T-helper 1 cell treated with Interleukin-12 subunit alpha and Interleukin-12 subunit beta and Interleukin-4 antibody, amounts not matched to agents 30 μg/mL and 1 μg/mL, for 36 hours (primary cell): ENCODE measurements around the gene SLC25A22.

ENCODE experiments used
- H3K27ac Mint-ChIP-seq: one replicate; pipeline ENCODE4 v1.8.0; 2021; ENCODE audit warnings: mild to moderate bottlenecking, mixed read lengths
- H3K27me3 Mint-ChIP-seq: one replicate; pipeline ENCODE4 v1.8.0; 2021; ENCODE audit warnings: low read depth, mixed read lengths
- H3K36me3 Mint-ChIP-seq: one replicate; pipeline ENCODE4 v1.8.0; 2021; ENCODE audit warnings: low read depth, mixed read lengths
- H3K4me1 Mint-ChIP-seq: one replicate; pipeline ENCODE4 v1.8.0; 2021; ENCODE audit warnings: low read depth, mixed read lengths
- H3K4me3 Mint-ChIP-seq: one replicate; pipeline ENCODE4 v1.8.0; 2021; ENCODE audit warnings: mild to moderate bottlenecking, moderate library complexity, mixed read lengths
- H3K9me3 Mint-ChIP-seq: one replicate; pipeline ENCODE4 v1.8.0; 2021; ENCODE audit warnings: mixed read lengths

SLC25A22 gene

GRCh38 chr11:798093-798713 lies at the start of gene SLC25A22:
SLC25A22 (minus strand) TSS chr11:798281; CDS start chr11:795006, 3,275 bp downstream.
- H3K36me3 Mint-ChIP-seq, result peaks cover 4% of the 10 kb centered on the region
- H3K4me3 Mint-ChIP-seq, result peak within 1 kb of the TSS; percentile 94
- no peaks in the 10 kb centered on the region for H3K9me3 Mint-ChIP-seq
- H3K4me1 Mint-ChIP-seq, result peaks cover 10% of the 10 kb centered on the region
- H3K27ac Mint-ChIP-seq, result peak within 1 kb of the TSS; percentile 88
- H3K27me3 Mint-ChIP-seq, result no peaks in the 10 kb centered on the region

- no peaks in the 10 kb centered on the region for H3K9me3 Mint-ChIP-seq
- H3K36me3 Mint-ChIP-seq, result no peaks in the 10 kb centered on the region
- no peak overlapping the region for H3K4me3 Mint-ChIP-seq
- H3K27me3 Mint-ChIP-seq, result peaks cover 5% of the 10 kb centered on the region
- H3K27ac Mint-ChIP-seq, result no peak overlapping the region
- peaks cover 10% of the 10 kb centered on the region for H3K4me1 Mint-ChIP-seq
Observed at GRCh38 chr11:847876-848275, 49.8 kb upstream of the SLC25A22 start.

GRCh38 chr11:846496-847098 lies 48.5 kb upstream of the SLC25A22 start:
- Mint-ChIP-seq H3K27ac (no peak overlapping the region), H3K27me3 (peaks cover 5% of the 10 kb centered on the region)

GRCh38 chr11:845872-846495 lies 47.9 kb upstream of the SLC25A22 start:
- H3K27ac Mint-ChIP-seq, result no peak overlapping the region
- H3K4me3 Mint-ChIP-seq, result no peak overlapping the region
- peaks cover 13% of the 10 kb centered on the region for H3K4me1 Mint-ChIP-seq
- no peaks in the 10 kb centered on the region for H3K36me3 Mint-ChIP-seq
- no peaks in the 10 kb centered on the region for H3K9me3 Mint-ChIP-seq
- H3K27me3 Mint-ChIP-seq, result peaks cover 5% of the 10 kb centered on the region

More at GRCh38 chr11:846496-847098, 48.5 kb upstream of the SLC25A22 start:
- no peaks in the 10 kb centered on the region for H3K9me3 Mint-ChIP-seq
- no peak overlapping the region for H3K4me3 Mint-ChIP-seq
- H3K4me1 Mint-ChIP-seq, result peaks cover 10% of the 10 kb centered on the region
- no peaks in the 10 kb centered on the region for H3K36me3 Mint-ChIP-seq

GRCh38 chr11:844693-845644 lies 46.9 kb upstream of the SLC25A22 start:
- Mint-ChIP-seq H3K4me3 (no peak overlapping the region), H3K4me1 (peaks cover 21% of the 10 kb centered on the region), H3K27ac (no peak overlapping the region), H3K27me3 (peaks cover 5% of the 10 kb centered on the region), H3K9me3 (no peaks in the 10 kb centered on the region), H3K36me3 (no peaks in the 10 kb centered on the region)

GRCh38 chr11:843818-844692 lies 46.0 kb upstream of the SLC25A22 start:
- Mint-ChIP-seq H3K36me3 (peaks cover 2% of the 10 kb centered on the region), H3K4me3 (peak overlapping the region; percentile 71), H3K27me3 (peaks cover 5% of the 10 kb centered on the region), H3K27ac (no peak overlapping the region), H3K4me1 (peaks cover 21% of the 10 kb centered on the region), H3K9me3 (no peaks in the 10 kb centered on the region)

GRCh38 chr11:843086-843734 lies 45.1 kb upstream of the SLC25A22 start:
- H3K36me3 Mint-ChIP-seq, result peaks cover 2% of the 10 kb centered on the region
- H3K27me3 Mint-ChIP-seq, result no peaks in the 10 kb centered on the region
- H3K27ac Mint-ChIP-seq, result no peak overlapping the region
- no peaks in the 10 kb centered on the region for H3K9me3 Mint-ChIP-seq
- H3K4me1 Mint-ChIP-seq, result peaks cover 18% of the 10 kb centered on the region
- peak overlapping the region; percentile 71 for H3K4me3 Mint-ChIP-seq

GRCh38 chr11:842370-843002 lies 44.4 kb upstream of the SLC25A22 start, which contains the start of the genes POLR2L and TSPAN4:
POLR2L (minus strand) TSS chr11:842529; CDS start chr11:842508, 21 bp downstream.
TSPAN4 (plus strand) TSS chr11:842852; CDS start chr11:850305, 7,453 bp downstream.
- peaks cover 18% of the 10 kb centered on the region for H3K4me1 Mint-ChIP-seq
- no peaks in the 10 kb centered on the region for H3K9me3 Mint-ChIP-seq
- peak within 1 kb of the TSS; percentile 85 for H3K4me3 Mint-ChIP-seq
- peak within 1 kb of the TSS; percentile 70 for H3K27ac Mint-ChIP-seq
- H3K36me3 Mint-ChIP-seq, result peaks cover 2% of the 10 kb centered on the region
- no peaks in the 10 kb centered on the region for H3K27me3 Mint-ChIP-seq

GRCh38 chr11:841981-842369 lies 43.9 kb upstream of the SLC25A22 start:
- Mint-ChIP-seq H3K4me1 (peaks cover 18% of the 10 kb centered on the region), H3K4me3 (peak overlapping the region; percentile 85), H3K27me3 (no peaks in the 10 kb centered on the region), H3K36me3 (peaks cover 2% of the 10 kb centered on the region), H3K9me3 (no peaks in the 10 kb centered on the region), H3K27ac (peak overlapping the region; percentile 70)

GRCh38 chr11:839875-840617 lies 42.0 kb upstream of the SLC25A22 start:
- Mint-ChIP-seq H3K36me3 (peaks cover 3% of the 10 kb centered on the region), H3K4me3 (peak overlapping the region; percentile 85), H3K27me3 (no peaks in the 10 kb centered on the region), H3K9me3 (no peaks in the 10 kb centered on the region), H3K4me1 (peaks cover 18% of the 10 kb centered on the region), H3K27ac (no peak overlapping the region)

GRCh38 chr11:839280-839623 lies 41.2 kb upstream of the SLC25A22 start:
- peaks cover 15% of the 10 kb centered on the region for H3K4me1 Mint-ChIP-seq
- peaks cover 3% of the 10 kb centered on the region for H3K36me3 Mint-ChIP-seq
- no peak overlapping the region for H3K4me3 Mint-ChIP-seq
- H3K27ac Mint-ChIP-seq, result no peak overlapping the region
- H3K9me3 Mint-ChIP-seq, result no peaks in the 10 kb centered on the region
- H3K27me3 Mint-ChIP-seq, result no peaks in the 10 kb centered on the region

GRCh38 chr11:838441-839279 lies 40.6 kb upstream of the SLC25A22 start:
- Mint-ChIP-seq H3K27ac (no peak overlapping the region), H3K36me3 (peaks cover 3% of the 10 kb centered on the region), H3K9me3 (no peaks in the 10 kb centered on the region), H3K27me3 (no peaks in the 10 kb centered on the region), H3K4me3 (no peak overlapping the region), H3K4me1 (peaks cover 12% of the 10 kb centered on the region)
